Stimulated activated CD8-positive, alpha-beta memory T cell treated with anti-CD3 and anti-CD28 coated beads, Interleukin-15, amount 100 ng/mL, for 24 hours (primary cell): ENCODE results near the gene GUK1.

Experiments used
- DNase-seq: peaks from one replicate; pipeline ENCODE4 v3.0.0-alpha.2; 2020; ENCODE audit warnings: low read depth

The GUK1 gene

GRCh38 chr1:228131766-228132165 lies 8.3 kb upstream of the GUK1 start:
- DNase-seq: no peak

DNA sequence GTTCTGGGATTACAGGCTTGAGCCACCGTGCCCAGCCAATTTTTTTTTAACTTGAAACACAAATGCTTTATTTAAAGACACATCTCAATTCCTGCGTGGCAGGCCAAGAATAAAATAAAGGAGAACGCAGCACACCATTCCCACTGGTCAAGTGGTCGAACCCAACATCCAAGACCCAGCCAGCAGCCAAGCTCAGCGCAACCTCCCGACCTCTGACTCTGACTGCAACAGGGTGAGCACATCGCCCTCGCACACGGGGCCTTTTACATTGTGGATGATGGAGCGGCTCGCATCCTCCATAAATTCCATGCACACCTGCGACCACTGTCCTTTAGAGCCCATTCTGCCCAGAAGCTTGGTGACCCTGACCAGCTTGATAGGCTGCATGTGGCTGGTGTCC lies 5.5 kb upstream of the GUK1 start:
- DNase-seq: no peak

DNA sequence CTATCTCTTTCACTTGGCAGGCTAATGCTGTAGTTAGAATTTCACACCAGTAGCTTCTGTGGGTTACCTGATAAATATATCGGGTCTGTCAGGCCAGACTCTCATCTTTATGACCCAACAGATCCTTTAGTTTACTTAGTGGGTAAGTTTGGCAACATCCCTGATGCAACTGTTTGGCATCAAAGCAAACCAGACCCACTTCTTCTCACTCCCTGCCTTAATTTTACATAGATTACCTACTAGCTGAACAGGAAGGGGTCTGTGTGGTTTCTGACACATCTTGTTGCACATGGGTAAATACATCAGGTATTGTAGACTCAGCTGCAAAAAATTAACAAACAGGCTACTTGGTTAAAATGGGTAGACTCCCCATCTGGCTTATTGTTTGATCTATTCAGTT lies 3.2 kb upstream of the GUK1 start:
- no peak for DNase-seq

DNA sequence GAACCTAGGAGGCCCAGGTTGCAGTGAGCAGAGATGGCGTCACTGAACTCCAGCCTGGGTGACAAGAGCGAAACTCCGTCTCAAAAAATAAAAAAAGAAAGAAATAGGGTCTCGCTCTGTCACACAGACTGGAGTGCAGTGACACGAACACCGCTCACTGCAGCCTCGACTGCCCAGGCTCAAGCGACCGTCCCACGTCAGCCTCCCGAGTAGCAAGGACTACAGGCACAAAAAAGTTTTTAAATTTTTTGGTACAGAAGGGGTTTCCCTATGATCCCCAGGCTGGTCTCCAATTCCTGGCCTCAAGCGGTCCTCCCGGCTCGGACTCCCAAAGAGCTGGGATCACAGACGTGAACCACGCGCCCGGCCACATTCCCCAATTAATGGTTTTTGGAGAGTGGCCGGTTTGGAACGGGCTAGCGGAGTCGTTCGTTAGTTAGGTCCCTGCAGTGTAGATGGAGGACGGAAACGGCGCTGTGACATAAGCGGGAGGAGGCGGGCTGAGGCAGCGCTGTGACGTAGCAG lies 611 bp upstream of the GUK1 start:
- no peak for DNase-seq

DNA sequence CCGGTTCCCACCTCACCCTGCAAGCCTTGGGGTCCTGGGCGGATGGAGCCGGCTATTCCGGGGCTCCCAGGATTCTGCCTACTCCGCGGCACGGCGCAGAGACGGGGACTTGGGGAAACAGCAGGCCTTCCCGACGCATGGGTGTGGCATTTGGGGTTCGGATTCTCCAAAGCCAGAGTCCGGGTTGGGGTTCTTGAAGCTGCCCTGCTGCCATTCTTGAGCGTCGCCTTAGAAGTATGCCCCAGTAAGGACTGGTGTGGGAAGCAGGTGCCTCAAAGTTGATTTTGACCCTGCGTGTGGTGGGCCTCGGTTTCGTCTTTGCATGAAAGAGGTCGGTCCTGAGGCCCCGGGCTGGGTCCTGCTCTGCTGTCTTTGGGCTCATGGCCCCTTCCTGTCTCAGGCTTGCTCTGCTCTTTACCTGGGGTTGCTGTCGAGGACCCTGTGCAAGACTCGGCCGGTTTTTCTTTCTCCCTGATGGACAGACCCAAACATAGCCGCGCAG lies 696 bp downstream of the GUK1 start:
- DNase-seq: no peak

- no peak for DNase-seq
Observed at GRCh38 chr1:228141226-228142044, 1.4 kb downstream of the GUK1 start.

DNA sequence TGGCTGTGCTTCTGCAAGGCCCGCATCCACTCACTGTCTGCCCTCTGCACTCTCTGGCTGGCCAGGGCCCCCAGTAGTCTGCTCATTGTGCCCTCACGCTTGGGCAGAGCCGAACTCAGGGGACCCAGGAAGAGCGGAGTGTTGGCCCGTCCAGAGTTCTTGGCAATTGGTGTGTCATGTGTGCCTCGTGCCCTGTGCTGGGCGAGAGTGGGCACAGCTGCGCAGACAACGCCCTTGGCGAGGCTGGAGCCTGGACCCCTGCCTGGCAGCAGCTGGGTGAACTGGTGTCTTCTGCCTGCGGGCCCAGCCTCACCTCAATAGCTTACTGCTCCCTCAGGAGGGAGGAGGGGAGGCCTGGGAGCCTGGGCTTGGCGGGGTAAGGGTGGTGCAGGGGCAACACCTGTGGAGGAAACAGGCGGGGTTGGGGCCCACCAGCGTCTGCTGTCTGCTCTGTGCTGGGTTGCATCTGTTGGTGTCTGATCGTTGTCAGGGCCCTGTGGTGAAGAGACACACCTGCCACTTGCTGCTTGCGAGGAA lies 2.1 kb downstream of the GUK1 start:
- DNase-seq: no peak

DNA sequence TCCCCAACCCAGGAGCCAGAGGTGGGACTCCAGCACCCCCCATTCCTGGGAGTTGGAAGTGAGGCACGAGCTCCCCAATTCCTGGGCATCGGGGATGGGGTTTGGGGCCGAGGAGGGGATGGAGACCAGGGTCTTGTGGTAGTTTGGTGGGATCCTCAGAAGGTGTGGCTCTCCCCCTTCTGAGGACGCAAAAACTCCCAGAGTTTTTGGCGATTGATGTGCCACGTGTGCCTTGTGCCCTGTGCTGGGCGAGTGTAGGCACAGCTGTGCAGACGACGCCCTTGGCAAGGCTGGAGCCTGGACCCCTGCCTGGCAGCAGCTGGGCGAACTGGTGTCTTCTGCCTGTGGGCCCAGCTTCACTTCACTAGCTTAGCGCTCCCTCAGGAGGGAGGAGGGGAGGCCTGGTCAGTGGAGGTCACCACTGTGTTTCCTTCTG lies 2.6 kb downstream of the GUK1 start:
- no peak for DNase-seq

DNA sequence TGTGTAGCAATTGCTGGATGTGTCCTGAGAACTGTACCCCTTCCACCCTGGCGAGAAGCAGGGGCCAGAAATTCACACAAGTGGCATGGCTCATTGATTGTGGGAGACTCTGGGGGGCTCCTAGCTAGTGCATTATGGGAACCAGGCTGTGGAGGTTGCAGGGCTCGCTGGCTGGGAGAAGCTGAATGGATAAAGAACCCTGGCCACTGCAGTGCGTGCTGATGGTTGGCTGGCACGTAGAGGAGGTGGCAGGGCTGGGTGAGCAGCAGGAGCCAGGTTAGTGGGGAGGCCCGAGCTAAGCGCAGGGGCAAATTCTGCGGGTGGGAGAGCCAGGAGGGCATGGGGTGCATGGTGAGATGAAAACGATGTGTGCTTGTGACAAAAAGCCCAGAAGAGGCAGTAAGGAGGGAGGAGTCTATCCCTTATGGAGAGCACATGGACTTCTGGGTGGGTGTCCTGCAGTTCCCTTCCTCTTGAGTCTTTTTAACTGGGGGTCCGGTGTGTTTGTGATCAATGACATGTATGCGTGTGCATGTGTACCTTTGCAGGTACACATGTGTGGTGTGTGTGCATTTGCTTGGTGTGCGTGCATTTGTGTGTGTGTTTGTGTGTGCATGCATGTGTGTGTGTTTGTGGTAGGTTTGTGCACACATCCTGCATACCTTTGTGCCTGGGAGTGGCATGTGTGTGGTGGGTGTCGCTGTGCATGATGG lies 3.6 kb downstream of the GUK1 start:
- no peak for DNase-seq

DNA sequence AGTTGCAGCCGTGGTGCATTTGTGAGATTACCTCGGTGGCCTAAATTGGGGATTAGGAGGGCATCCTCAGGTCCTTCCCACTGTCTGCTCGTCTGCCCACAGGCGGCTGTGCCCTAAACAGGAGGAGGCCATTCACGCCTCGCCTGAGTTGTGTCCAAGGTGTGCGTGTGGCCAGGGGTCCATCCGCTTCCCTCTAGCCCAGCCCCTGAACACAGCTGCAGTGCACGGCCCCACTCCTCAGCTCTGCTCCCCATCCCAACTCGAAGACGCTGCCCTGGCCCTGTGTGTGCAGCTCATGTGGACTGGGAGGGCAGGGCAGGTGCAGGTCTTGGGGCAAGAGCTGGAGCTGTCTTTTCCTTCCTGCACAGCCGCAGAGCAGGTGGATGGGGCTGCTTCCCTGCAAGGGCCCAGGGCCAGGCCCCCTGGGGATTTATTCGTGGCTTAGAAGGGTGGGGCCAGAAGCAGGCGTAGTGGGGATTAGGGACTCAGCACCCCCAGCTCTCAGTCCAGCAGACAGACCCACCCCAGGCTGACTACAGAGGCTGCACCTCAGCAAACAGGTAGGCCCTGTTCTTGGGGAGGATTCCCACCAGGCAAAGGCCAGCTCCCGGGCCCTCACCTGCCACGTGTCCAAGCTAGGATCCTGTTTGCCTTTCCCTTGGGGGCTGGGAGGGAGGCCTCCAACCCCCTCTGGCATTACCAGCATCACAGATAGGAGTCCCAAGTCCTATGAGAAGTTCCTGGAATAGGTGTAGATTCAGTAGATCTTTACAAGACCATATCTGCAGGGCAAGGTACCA lies 4.3 kb downstream of the GUK1 start:
- DNase-seq: no peak

GRCh38 chr1:228144993-228145343 lies 4.9 kb downstream of the GUK1 start:
- no peak for DNase-seq

GRCh38 chr1:228145463-228146416 lies 5.7 kb downstream of the GUK1 start:
- DNase-seq: no peak

DNA sequence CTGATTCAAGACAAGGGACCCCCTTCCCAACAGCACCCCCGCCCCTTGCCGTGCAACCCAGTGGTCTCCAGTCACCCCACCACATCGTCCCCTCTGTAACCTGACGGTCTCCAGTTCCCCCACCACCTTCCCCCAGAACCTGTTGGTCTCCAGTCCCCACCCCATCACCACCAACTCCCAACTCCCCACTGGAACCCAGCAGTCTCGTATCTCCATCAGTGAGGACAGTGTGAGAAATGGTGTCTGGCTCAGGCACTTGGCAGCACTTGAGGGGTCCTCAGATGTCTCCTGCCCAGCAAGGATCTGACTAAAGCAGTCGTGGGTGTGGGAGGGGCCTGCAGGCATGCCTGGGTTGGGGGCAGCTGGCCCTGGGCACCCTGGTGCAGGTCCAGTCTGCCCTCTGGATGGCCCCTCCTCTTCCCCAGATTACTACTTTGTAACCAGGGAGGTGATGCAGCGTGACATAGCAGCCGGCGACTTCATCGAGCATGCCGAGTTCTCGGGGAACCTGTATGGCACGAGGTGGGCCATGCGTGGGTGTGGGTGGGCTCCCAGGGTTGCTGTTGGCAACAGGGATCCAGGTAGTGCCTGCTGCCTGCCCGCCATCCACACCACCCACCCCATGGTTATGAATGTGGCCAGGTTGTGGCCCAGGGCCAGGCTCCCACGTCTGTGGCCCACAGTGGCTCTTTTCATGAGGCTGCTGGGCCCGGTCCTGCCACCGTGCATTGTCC lies 6.5 kb downstream of the GUK1 start:
- no peak for DNase-seq

DNA sequence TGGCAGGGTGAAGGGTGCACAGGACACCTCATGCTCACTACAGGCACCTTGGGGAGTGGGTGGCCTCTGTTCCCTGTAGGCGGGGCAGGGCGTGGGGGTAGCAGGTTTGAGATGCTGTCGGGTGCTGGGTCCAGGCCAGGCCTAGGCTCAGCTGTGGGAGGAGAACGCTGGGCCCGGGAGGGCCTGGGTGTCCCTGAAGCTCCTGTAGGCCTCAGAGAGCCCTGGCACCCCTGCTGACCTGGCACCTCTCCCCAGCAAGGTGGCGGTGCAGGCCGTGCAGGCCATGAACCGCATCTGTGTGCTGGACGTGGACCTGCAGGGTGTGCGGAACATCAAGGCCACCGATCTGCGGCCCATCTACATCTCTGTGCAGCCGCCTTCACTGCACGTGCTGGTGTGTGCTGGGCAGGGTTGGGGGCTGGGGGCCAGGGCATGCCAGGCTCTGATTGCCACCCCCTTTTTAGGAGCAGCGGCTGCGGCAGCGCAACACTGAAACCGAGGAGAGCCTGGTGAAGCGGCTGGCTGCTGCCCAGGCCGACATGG lies 7.1 kb downstream of the GUK1 start:
- no peak for DNase-seq

DNA sequence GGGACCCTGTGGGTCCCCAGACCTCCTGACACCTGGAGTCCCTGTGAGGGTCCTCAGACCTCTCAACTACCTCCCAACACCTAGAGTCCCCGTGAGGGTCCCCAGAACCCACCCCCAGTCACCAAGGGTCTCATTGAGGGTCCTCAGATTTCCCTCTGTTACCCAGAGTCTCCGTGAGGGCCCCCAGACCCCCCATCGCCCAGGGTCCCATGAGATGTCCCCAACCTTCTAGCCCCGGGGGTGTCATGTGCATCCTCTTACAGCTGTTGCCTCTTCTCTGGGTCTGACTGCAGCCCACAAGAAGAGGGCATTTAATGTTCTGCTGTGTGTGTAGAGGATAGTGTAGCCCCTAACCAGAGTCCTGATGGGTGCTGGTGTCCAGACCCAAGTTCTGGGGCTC lies 7.7 kb downstream of the GUK1 start:
- no peak for DNase-seq

DNA sequence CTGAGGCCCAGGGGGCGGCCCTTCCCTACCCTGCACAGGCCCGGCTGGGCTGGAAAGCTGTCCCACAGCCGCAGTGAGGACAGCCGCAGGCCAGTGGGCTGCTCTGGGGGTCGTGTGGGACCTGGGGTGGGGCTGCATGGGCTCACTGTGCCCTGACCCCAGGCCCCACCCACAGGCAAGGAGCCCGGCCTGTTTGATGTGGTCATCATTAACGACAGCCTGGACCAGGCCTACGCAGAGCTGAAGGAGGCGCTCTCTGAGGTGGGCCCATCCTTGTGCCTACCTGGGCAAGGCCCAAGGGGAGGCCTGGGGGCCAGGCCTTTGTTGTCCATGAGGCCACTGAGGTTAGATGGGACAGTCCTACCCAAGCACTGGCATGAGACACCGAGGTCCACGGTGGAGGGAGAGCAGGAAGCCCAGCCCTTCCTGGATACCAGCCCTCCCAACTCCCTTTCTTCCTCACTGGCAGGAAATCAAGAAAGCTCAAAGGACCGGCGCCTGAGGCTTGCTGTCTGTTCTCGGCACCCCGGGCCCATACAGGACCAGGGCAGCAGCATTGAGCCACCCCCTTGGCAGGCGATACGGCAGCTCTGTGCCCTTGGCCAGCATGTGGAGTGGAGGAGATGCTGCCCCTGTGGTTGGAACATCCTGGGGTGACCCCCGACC lies 8.2 kb downstream of the GUK1 start:
- DNase-seq: no peak

DNA sequence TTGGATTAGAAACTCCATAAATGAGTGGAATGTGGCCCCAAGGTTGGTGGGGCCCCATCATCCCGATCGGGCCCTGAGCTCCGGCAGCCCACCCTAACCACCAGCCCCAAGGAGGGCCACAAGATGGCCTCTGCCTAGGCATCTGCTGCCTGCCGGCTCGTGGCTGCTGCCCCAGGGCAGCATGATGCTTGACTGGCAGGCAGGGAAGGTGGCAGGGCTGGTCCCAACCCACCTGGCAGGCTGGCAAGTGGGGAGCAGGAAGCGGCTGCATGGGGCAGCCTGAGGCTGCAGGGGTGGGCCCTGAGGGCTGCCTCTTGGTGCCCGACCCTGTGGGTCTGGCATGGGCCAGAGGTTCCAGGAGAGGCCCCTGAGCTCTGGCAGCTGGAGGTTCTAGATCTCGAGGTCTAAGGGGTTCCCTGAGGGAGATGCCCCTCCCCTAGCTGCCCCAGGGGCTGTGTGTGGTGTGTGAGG lies 8.9 kb downstream of the GUK1 start:
- DNase-seq: no peak

- no peak for DNase-seq
Observed at GRCh38 chr1:228149406-228150119, 9.5 kb downstream of the GUK1 start, which contains the start of gene GJC2. Gene GJC2 (plus strand): TSS chr1:228149930. CDS start chr1:228157759, 7,829 bp downstream.

GRCh38 chr1:228150120-228150460 lies 10.0 kb downstream of the GUK1 start:
- no peak for DNase-seq
